Naive thymus-derived CD4-positive, alpha-beta T cell (primary cell): ENCODE measurements around the gene CRB2. TPM values are rescaled to one million over a fixed set of nuclear protein-coding genes. Genes with fewer than 3 reads are reported as not detected.

Experiments used
- ATAC-seq: fragments of 150-1000 bp; cut with Tn5 transposase; 2 replicates; pipeline ENCODE4 v1.10.0; 2021; ENCODE audit warnings: mild to moderate bottlenecking, moderate library complexity
- CTCF ChIA-PET: fragments of 350-600 bp; sonication (Branson Sonifier 250); formaldehyde crosslinking; loops from one replicate; lab custom pipeline; 2021; ENCODE audit warnings: antibody characterized with exemption; lab: Charles Lee
- POLR2A ChIA-PET: fragments of 350-600 bp; sonication (Branson Sonifier 250); formaldehyde crosslinking; loops from one replicate; lab custom pipeline; 2021; ENCODE audit warnings: antibody characterized with exemption, inconsistent platforms; lab: Charles Lee
- DNase-seq, 9 donors: peaks; one replicate each; pipeline versions ENCODE4 v3.0.0 to v3.0.0-alpha.2; 2020 to 2022; ENCODE audit warnings: mixed read lengths in 1 of 9
- H3K27ac ChIP-seq: one replicate; pipeline ENCODE4 v1.7.0; 2013; ENCODE audit warnings: mild to moderate bottlenecking, low read depth, low read length, moderate library complexity
- H3K27me3 ChIP-seq, 2 donors: one replicate each; pipeline ENCODE4 v1.7.0; 2013; ENCODE audit warnings: low read length in 2 of 2, mild to moderate bottlenecking in 2 of 2, moderate library complexity in 2 of 2; ENCODE audit not compliant: control insufficient read depth in 2 of 2, insufficient read depth in 2 of 2
- H3K36me3 ChIP-seq, 3 experiments: 1 replicate in 2 of 3; 2 replicates in 1 of 3; pipeline ENCODE4 v1.7.0; 2013; ENCODE audit warnings: low read length in 3 of 3, mild to moderate bottlenecking in 3 of 3, moderate library complexity in 1 of 3; ENCODE audit not compliant: insufficient read depth in 3 of 3, control insufficient read depth in 2 of 3
- H3K4me1 ChIP-seq, 2 donors: one replicate each; pipeline ENCODE4 v1.7.0; 2013; ENCODE audit warnings: low read length in 2 of 2, mild to moderate bottlenecking in 2 of 2, moderate library complexity in 1 of 2; ENCODE audit not compliant: control insufficient read depth in 2 of 2, insufficient read depth in 2 of 2
- H3K4me3 ChIP-seq: 2 replicates; pipeline ENCODE4 v1.7.0; 2013; ENCODE audit warnings: mild to moderate bottlenecking, low read length
- H3K9me3 ChIP-seq, 3 experiments: 1 replicate in 2 of 3; 2 replicates in 1 of 3; pipeline ENCODE4 v1.7.0; 2013; ENCODE audit warnings: low read length in 3 of 3; ENCODE audit not compliant: control insufficient read depth in 2 of 3
- H3K27ac Mint-ChIP-seq, 9 donors: one replicate each; pipeline ENCODE4 v1.8.0; 2020 to 2022; ENCODE audit warnings: mixed read lengths in 9 of 9, mild to moderate bottlenecking in 8 of 9, moderate library complexity in 5 of 9, inconsistent platforms in 2 of 9
- H3K27me3 Mint-ChIP-seq, 5 donors: one replicate each; pipeline ENCODE4 v1.8.0; 2021 to 2022; ENCODE audit warnings: mixed read lengths in 5 of 5, mild to moderate bottlenecking in 1 of 5
- H3K36me3 Mint-ChIP-seq, 5 donors: one replicate each; pipeline ENCODE4 v1.8.0; 2020 to 2022; ENCODE audit warnings: mixed read lengths in 5 of 5, mild to moderate bottlenecking in 3 of 5, inconsistent platforms in 1 of 5
- H3K4me1 Mint-ChIP-seq, 7 donors: one replicate each; pipeline ENCODE4 v1.8.0; 2020 to 2022; ENCODE audit warnings: mixed read lengths in 7 of 7, mild to moderate bottlenecking in 3 of 7, inconsistent platforms in 1 of 7
- H3K4me3 Mint-ChIP-seq, 10 donors: one replicate each; pipeline ENCODE4 v1.8.0; 2020 to 2022; ENCODE audit warnings: mild to moderate bottlenecking in 10 of 10, mixed read lengths in 10 of 10, moderate library complexity in 6 of 10, inconsistent platforms in 2 of 10
- H3K9me3 Mint-ChIP-seq, 11 donors: one replicate each; pipeline ENCODE4 v1.8.0; 2020 to 2022; ENCODE audit warnings: mixed read lengths in 11 of 11, mild to moderate bottlenecking in 4 of 11, inconsistent platforms in 1 of 11, moderate library complexity in 1 of 11
- intact Hi-C, 2 donors: fragments of 100-400 bp; cut with micrococcal nuclease; formaldehyde crosslinking; loops; one replicate each; pipeline ENCODE4 v1.15.1; 2023
- polyA plus RNA-seq, 2 donors: library from polyadenylated mRNA; unstranded; fragments of 300-500 nt; fragmentation: Illumina TruSeq; gene quantifications; one replicate each; pipeline ENCODE4 v1.2.3, GENCODE V29; 2021
- total RNA-seq, 6 experiments: library from RNA in 5 of 6; stranded (reverse) in 5 of 6; gene quantifications; 1 replicate in 5 of 6; 2 replicates in 1 of 6; pipeline ENCODE4 v1.2.3 and lab custom pipeline; 2021 to 2026

Gene CRB2
- total and polyA plus RNA-seq, 7 experiments from 2014 or later: not detected

DNA sequence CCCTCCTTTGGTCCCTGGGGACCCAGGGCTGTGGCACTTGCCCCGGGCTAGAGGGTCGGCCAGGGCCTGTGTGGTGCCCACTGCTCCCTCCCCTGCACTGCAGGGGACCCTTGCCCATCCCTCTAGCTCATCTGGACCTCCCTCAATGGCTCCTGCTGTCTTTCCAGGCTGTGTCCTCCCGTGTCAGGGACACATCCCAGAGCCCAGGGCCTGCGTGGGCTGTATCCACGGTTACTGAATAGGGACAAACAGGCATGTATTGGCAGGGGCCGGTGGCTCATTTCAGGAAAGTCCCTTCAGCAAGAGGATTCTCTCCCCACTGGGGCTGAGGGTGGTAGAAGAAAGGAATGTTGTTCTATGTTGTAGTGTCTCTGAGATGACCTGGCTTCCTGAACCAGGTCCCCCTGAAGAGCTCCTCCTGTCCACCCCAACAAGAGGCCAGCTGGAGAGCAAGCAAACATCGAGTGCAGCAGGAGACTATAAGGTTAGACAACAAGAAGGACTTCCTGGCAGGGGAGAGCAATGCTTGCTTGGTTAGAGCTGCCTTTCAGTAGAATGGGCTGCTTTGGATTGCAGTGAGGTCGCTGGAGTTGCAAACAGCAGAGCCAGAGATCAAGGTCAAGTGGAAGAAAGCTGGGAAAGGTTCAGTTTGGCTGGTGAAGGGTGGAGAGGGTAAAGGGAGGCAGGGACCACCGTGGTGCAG lies 1.0 kb upstream of the CRB2 start:
- POLR2A ChIA-PET: no interaction called here

DNA sequence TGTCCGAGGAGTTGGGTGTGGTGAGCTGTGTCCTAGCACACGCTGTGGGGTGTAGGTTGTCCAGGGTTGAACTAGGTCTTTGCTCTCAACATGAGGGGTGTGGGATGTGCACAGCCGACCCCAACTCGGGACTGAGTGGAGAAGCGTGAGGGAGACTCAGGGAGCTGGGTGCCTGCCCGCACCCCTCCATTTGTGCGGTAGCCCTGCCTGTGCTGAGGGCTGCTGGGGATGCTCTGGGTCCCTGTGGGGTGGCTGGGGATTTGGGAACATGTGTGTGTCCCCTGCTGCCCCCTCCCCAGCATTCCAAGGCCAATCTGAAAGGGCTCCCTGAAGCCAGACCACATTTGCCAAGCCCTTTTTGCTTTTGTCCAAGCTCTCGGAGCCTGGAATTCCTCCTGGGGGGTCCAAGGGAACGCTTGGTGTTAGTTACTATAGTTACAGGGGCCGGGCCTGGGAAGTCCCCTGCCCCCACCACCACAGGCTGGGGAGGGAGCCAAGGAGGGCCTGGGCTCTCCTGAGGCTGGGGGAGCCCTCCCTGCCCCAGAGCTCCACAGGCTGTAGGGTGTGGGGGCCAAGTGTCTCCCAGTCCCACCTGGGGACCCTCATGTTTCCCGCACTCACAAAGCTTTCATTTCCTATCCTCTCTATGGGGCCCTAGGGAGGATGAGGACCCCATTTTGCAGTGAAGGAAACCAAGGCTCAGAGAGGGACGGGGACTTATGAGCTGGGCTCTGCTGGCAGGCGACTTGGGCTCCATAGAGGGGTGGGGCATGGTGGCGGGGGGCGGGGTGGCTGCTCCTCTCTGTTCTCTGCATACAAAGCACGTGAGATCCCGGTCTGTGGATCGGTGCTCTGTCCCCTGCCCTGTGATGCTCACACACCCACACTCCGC lies 1.1 kb downstream of the CRB2 start:
- Histone ChIP-seq H3K27me3 (no peaks in the 10 kb centered on the region), H3K9me3 (no peaks in the 10 kb centered on the region), H3K27ac (no peak overlapping the region), H3K4me3 (no peak overlapping the region), H3K36me3 (no peaks in the 10 kb centered on the region), H3K4me1 (no peaks in the 10 kb centered on the region)
- no peak for ATAC-seq
- H3K9me3 Mint-ChIP-seq: no peaks in the 10 kb centered on the region
- no peaks in the 10 kb centered on the region for H3K36me3 Mint-ChIP-seq
- H3K27ac Mint-ChIP-seq: peak overlapping the region in 1 of 9 donors; percentile 45
- POLR2A ChIA-PET: no interaction called here
- peaks cover 0 to 11% (median 0%) of the 10 kb centered on the region in 5 donors for H3K27me3 Mint-ChIP-seq
- intact Hi-C loops: loop anchor here (10.0 kb wide), 2 partner anchors 332 to 542 kb away; no protein-coding TSS in a partner anchor
- H3K4me1 Mint-ChIP-seq: peaks cover 0 to 37% (median 20%) of the 10 kb centered on the region in 7 donors
- CTCF ChIA-PET: no interaction called here
- H3K4me3 Mint-ChIP-seq: no peak overlapping the region
- DNase-seq: no peak

More for the DNA sequence above, 1.0 kb upstream of the CRB2 start:
- H3K27ac ChIP-seq: no peak overlapping the region
- peaks cover 0 to 27% (median 18%) of the 10 kb centered on the region in 7 donors for H3K4me1 Mint-ChIP-seq
- H3K4me3 ChIP-seq: no peak overlapping the region
- ATAC-seq (no peak), DNase-seq (no peak)
- H3K4me1 ChIP-seq: no peaks in the 10 kb centered on the region
- intact Hi-C loops: loop anchor here (1.0 to 10.0 kb wide), 5 partner anchors 30 to 540 kb away; no protein-coding TSS in a partner anchor
- H3K36me3 Mint-ChIP-seq: no peaks in the 10 kb centered on the region
- H3K27ac Mint-ChIP-seq: peak overlapping the region in 2 of 9 donors; percentile 27 to 41
- H3K27me3 Mint-ChIP-seq: peaks cover 0 to 11% (median 0%) of the 10 kb centered on the region in 5 donors
- CTCF ChIA-PET: interaction anchor here (0.5 to 1.5 kb wide), 4 partner anchors 17 to 273 kb away, joined by 3 read pairs; no protein-coding TSS in a partner anchor
- no peaks in the 10 kb centered on the region for H3K27me3 ChIP-seq
- no peaks in the 10 kb centered on the region for H3K9me3 Mint-ChIP-seq
- no peak overlapping the region for H3K4me3 Mint-ChIP-seq
- no peaks in the 10 kb centered on the region for H3K36me3 ChIP-seq
- no peaks in the 10 kb centered on the region for H3K9me3 ChIP-seq

DNA sequence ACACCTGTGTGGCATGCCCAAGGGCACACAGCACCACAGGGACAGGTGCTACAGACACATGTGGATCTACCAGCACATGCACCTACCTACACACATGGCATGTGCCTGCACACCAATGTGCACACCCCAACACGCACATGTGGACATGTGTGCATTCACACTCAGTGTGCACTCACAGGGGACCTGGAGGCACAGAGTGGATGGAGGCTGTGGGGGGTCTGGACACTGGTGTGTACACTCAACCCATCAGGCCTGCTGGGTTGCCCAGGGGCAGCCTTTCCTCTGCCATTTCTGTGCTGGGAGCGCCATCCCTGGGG lies 1.7 kb downstream of the CRB2 start:
- H3K27ac Mint-ChIP-seq: no peak overlapping the region
- H3K27me3 Mint-ChIP-seq: peaks cover 0 to 6% (median 0%) of the 10 kb centered on the region in 5 donors
- H3K27me3 ChIP-seq: no peaks in the 10 kb centered on the region
- no peaks in the 10 kb centered on the region for H3K9me3 Mint-ChIP-seq
- H3K36me3 ChIP-seq: no peaks in the 10 kb centered on the region
- intact Hi-C loops: loop anchor here (10.0 kb wide), 2 partner anchors 333 to 543 kb away; no protein-coding TSS in a partner anchor
- no peaks in the 10 kb centered on the region for H3K4me1 ChIP-seq
- no peak for ATAC-seq
- ChIA-PET POLR2A (no interaction called here), CTCF (no interaction called here)
- H3K27ac ChIP-seq: no peak overlapping the region
- no peak for DNase-seq
- no peak overlapping the region for H3K4me3 ChIP-seq
- no peak overlapping the region for H3K4me3 Mint-ChIP-seq
- H3K9me3 ChIP-seq: no peaks in the 10 kb centered on the region
- H3K4me1 Mint-ChIP-seq: peaks cover 0 to 37% (median 20%) of the 10 kb centered on the region in 7 donors
- no peaks in the 10 kb centered on the region for H3K36me3 Mint-ChIP-seq

- no peak for ATAC-seq
- Histone ChIP-seq H3K36me3 (no peaks in the 10 kb centered on the region), H3K27ac (no peak overlapping the region), H3K4me1 (no peaks in the 10 kb centered on the region), H3K9me3 (no peaks in the 10 kb centered on the region), H3K27me3 (no peaks in the 10 kb centered on the region), H3K4me3 (no peak overlapping the region)
- no peak for DNase-seq
- CTCF ChIA-PET: no interaction called here
- Mint-ChIP-seq H3K27ac (peak overlapping the region in 3 of 9 donors; percentile 40 to 83 (median 72)), H3K4me1 (peaks cover 0 to 37% (median 20%) of the 10 kb centered on the region in 7 donors), H3K4me3 (peak overlapping the region in 2 of 10 donors; percentile 41 to 60), H3K27me3 (peaks cover 0 to 4% (median 0%) of the 10 kb centered on the region in 5 donors), H3K36me3 (no peaks in the 10 kb centered on the region), H3K9me3 (no peaks in the 10 kb centered on the region)
- POLR2A ChIA-PET: no interaction called here
- intact Hi-C loops: loop anchor here (10.0 kb wide), 2 partner anchors 334 to 544 kb away; no protein-coding TSS in a partner anchor
Observed at GRCh38 chr9:123358181-123358905, 2.3 kb downstream of the CRB2 start.

GRCh38 chr9:123359106-123359505 lies 3.1 kb downstream of the CRB2 start:
- H3K4me1 ChIP-seq: no peaks in the 10 kb centered on the region
- DNase-seq (peak in 2 of 9 donors; percentile 27 to 29), ATAC-seq (no peak)
- no peaks in the 10 kb centered on the region for H3K9me3 ChIP-seq
- H3K27ac ChIP-seq: no peak overlapping the region
- H3K36me3 Mint-ChIP-seq: no peaks in the 10 kb centered on the region
- peaks cover 0 to 6% (median 0%) of the 10 kb centered on the region in 5 donors for H3K27me3 Mint-ChIP-seq
- no peaks in the 10 kb centered on the region for H3K36me3 ChIP-seq
- peaks cover 0 to 34% (median 19%) of the 10 kb centered on the region in 7 donors for H3K4me1 Mint-ChIP-seq
- no peak overlapping the region for H3K4me3 ChIP-seq
- H3K4me3 Mint-ChIP-seq: peak overlapping the region in 5 of 10 donors; percentile 1 to 69 (median 41)
- intact Hi-C loops: loop anchor here (10.0 kb wide), 2 partner anchors 334 to 544 kb away; no protein-coding TSS in a partner anchor
- no peaks in the 10 kb centered on the region for H3K9me3 Mint-ChIP-seq
- POLR2A ChIA-PET: interaction anchor here (0.7 kb wide), 1 partner anchor 231 kb away, joined by 3 read pairs; no protein-coding TSS in a partner anchor
- CTCF ChIA-PET: no interaction called here
- peak overlapping the region in 5 of 9 donors; percentile 25 to 83 (median 60) for H3K27ac Mint-ChIP-seq
- no peaks in the 10 kb centered on the region for H3K27me3 ChIP-seq

DNA sequence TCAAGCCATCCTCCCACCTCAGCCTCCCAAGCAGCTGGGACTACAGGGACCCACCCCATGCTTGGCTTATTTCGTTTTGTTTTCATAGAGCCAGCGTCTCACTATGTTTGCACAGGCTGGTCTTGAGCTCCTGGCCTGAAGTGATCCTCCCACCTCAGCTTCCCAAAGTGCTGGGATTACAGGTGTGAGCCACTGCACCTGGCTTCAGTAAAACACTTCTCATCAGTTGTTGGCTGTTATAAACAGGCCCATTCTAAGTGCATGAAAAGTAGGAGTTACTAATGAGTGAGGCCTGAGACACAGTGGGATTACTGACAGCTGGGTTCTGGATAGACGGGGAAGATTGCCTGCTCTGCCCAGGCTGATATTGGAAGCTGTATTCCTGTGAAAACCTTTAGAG lies 3.5 kb downstream of the CRB2 start:
- Mint-ChIP-seq H3K27me3 (peaks cover 0 to 8% (median 0%) of the 10 kb centered on the region in 5 donors), H3K36me3 (no peaks in the 10 kb centered on the region), H3K4me1 (peaks cover 0 to 32% (median 19%) of the 10 kb centered on the region in 7 donors), H3K4me3 (peak overlapping the region in 3 of 10 donors; percentile 19 to 41 (median 27)), H3K27ac (peak overlapping the region in 4 of 9 donors; percentile 5 to 83 (median 62)), H3K9me3 (no peaks in the 10 kb centered on the region)
- no peaks in the 10 kb centered on the region for H3K36me3 ChIP-seq
- no peak for ATAC-seq
- DNase-seq: no peak
- no peak overlapping the region for H3K27ac ChIP-seq
- intact Hi-C loops: loop anchor here (10.0 kb wide), 2 partner anchors 335 to 545 kb away; no protein-coding TSS in a partner anchor
- no peaks in the 10 kb centered on the region for H3K27me3 ChIP-seq
- ChIA-PET POLR2A (interaction anchor here (0.7 kb wide), 1 partner anchor 231 kb away, joined by 3 read pairs; no protein-coding TSS in a partner anchor), CTCF (interaction anchor here (0.6 kb wide), 1 partner anchor 277 kb away, joined by 3 read pairs; no protein-coding TSS in a partner anchor)
- no peak overlapping the region for H3K4me3 ChIP-seq
- no peaks in the 10 kb centered on the region for H3K4me1 ChIP-seq
- H3K9me3 ChIP-seq: no peaks in the 10 kb centered on the region
